Globus pallidus (tissue), 1 donor: Measurements from ENCODE around the gene QRFPR.
"Not testable (repeated sequence)": the region's sequence is repeated elsewhere in the genome, so short reads cannot be mapped to it uniquely, and the experiment has no call there.

Source experiments
- DNase-seq: peaks from one replicate; pipeline ENCODE4 v3.0.0-alpha.2; 2015; ENCODE audit warnings: low spot score

The QRFPR gene

GRCh38 chr4:121380776-121381462 is at the start of gene QRFPR:
TSS of gene QRFPR (minus strand) at chr4:121381018. CDS start at chr4:121380647, 371 bp downstream.
- no peak for DNase-seq

- DNase-seq, result no peak
These were observed 47.9 kb upstream of the QRFPR start for GRCh38 chr4:121428721-121429120.

- DNase-seq, result no peak
These were observed 40.8 kb upstream of the QRFPR start for GRCh38 chr4:121421594-121421993.

DNA sequence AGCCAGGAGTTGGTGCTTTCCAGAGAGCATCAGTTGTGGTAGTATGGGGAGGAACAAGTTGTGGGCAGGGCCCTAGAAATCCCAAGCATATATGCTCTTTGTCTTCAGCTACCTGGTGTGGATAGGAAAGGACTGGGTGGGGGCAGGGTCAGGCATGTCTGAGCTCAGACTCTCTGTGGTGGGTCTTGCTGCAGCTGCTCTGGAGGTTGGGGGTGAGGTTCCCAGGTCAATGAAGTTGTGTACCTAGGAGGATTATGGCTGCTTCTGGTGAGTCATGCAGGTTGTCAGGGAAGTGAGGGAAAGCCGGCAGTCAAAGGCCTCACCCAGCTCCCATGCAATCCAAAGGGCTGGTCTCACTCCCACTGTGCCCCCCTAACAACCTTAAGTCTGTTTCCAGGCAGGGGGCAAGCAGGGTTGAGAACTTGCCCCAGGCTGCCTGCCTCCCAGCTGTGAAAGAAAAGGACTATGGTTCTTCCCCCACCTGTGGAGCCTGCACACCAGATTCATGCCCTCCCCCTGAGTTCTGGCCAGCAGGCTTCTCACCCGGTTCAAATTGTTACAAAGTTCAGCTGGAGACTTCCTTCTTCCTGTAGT is 30.4 kb upstream of the QRFPR start:
- DNase-seq, result no peak

DNA sequence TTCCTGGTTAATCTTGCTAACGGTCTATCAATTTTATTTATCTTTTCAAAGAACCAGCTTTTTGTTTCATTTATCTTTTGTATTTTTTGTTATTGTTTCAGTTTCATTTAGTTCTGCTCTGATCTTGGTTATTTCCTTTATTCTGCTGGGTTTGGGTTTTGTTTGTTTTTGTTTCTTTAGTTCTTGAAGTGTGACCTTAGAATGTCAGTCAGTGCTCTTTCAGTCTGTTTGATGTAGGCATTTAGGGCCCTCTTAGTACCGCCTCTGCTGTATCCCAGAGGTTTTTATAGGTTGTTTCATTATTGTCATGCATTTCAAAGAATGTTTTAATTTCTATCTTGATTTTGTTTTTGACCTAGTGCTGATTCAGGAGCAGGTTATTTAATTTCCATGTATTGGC is 27.7 kb upstream of the QRFPR start:
- DNase-seq, result not testable (repeated sequence)

DNA sequence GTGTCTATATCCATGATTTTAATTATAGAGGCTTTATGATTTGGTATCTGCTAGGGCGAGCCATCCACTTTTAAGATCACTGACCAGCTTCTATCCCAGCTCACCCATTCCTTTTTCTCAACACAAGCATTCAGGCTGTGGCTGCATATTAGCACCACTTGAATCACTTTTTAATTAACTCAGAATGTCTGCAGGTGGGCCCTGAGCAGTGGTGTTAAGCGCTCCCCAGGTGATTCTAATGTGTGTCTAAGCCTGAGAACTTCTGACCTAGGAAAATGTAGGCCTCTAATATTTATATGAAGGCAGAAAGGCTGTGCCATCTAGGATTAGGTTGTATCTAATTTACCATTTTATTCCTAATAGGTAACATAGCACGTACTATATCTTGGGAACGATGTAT is 19.8 kb upstream of the QRFPR start:
- no peak for DNase-seq

DNA sequence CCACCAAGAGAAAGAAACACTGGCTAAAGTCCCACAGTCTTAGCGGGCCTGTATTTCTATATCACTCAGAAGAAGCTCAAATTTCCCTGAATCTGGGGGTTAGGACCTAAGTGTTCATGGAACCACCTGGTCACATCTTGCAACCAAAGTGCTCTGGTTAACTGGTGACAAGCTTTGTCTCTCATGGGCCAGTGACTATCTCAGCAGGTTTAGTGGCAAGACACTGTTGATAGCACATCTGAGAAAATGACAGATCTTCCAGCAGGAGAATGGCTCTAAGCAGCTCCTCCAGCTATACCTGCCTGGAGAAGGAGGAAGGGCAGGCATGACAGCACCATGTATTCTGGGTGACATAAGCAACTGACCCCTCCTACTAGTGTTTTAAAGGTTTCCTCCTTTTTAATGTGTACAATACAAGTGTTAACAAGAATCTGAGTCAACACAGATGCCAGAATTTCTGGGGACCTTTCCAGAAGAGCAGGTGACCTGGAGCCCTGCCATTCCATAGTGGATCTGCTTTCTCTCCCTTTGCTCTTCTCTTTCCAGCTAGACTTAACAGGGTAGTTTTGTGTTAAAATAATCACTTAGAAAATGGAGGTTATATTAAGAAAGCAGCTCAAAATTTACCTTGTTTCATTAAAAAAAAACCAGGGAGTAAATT is 17.3 kb upstream of the QRFPR start:
- no peak for DNase-seq

- no peak for DNase-seq
These were observed 16.6 kb upstream of the QRFPR start for GRCh38 chr4:121397434-121397833.

DNA sequence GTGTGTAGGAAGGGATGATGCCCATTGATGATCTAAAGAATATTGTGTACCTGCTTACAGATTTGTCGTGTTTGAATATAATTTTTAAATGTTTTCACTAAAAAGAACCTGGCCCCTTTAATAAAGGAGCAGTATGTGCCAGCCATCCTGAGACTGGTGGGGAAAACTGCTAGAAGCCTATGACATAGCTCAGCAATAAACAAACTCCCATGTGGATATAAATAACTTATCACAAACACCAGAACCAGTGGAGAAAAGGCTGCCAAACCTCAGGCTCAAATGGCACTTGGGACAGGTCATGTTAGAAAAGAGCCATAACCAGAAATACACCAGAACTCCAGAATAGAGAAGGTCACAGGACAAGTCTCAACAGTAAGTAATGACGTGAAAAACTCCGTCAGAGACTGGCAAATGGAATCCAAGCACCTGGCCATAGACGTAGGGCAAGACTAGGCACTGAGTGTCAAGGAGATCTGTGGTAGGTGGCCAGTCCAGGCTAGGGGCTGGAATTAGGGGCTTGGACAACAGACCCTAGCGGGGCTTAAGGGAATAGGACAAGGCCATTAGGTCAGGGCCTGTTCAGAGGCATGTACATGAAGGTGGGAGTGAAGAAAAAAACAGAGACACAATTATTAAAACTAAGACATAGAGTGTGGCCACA is 11.7 kb upstream of the QRFPR start:
- DNase-seq, result no peak

DNA sequence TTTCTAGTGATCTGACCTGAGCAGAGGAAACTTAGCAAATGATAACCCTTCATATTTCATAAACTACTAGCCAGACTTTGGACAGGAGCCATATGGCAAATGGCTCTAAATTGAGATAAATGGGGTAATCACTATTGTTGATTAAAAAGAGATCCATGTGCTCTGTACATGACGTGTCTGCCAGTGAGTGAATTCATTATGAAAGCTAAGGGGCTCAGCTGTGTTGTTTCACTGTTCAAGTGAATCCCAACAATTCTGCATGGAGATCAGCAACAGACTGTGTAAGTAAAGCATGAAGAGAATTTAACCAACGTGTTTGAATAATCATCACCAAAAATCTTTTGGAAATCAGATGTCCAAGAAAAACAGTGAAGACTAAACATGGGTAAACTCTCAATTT is 9.5 kb upstream of the QRFPR start:
- no peak for DNase-seq

GRCh38 chr4:121379276-121379675 is 1.5 kb downstream of the QRFPR start:
- DNase-seq, result no peak

GRCh38 chr4:121377076-121377475 is 3.7 kb downstream of the QRFPR start:
- no peak for DNase-seq

DNA sequence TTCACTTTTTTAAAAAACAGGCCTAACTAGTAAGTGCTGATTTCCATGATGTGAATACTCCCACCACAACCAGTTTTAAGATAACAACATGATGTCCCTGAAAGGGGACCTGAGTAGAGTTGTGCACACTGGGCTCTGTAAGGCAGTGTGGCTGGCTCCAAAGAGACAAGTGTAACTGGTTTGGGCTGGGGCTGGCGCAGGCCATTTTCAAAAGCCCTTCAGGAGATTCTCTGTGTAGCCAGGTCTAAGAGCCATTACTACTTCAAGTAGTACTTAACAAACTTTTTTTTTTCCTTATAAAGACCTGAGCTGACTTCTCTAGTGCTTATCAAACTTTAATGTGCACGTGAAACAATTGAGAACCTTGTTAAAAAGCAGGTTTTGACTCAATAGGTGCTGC is 4.3 kb downstream of the QRFPR start:
- no peak for DNase-seq

GRCh38 chr4:121376097-121376496 is 4.7 kb downstream of the QRFPR start:
- no peak for DNase-seq

DNA sequence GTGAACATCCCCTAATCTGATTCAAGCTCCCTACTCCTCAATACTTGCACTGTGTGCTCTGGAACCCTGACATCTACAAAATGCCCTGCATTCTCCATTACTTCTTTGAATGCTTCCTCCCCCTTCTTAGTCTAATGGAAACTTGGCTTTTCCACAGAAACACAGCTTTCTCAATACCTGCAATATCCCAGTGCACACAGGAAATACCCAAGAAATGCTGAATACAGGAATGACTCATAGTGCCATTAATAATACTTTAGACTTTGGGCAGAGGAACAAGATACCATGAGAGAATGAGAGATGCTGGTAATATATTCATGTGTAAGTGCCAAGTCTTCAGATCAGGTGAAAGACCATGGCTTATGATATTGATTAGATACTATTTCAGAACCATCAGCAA is 5.6 kb downstream of the QRFPR start:
- DNase-seq, result no peak

- no peak for DNase-seq
These were observed 7.0 kb downstream of the QRFPR start for GRCh38 chr4:121373841-121374240.

GRCh38 chr4:121370729-121371325 is 10.0 kb downstream of the QRFPR start:
- peak; percentile 28 for DNase-seq

- DNase-seq, result no peak
These were observed 20.3 kb downstream of the QRFPR start for GRCh38 chr4:121360495-121360894.

DNA sequence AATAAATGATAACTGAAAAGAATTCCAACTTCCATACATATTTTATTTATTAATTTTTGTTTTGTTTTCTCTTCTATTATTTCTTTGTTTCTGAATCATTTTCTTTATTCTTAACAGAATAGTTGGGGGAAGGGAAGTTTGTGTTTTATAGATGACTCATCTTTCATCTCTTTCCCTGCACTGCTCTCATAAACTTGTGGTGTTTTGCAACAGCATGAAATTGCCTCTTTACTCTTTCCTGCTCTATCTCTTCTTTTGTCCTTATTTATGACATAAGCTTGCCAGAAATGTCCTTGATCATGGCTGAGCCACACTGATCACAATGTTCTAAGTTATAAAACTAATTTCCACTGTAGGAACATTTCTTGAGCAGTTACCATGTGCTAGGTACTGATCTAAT is 22.3 kb downstream of the QRFPR start:
- DNase-seq, result no peak

DNA sequence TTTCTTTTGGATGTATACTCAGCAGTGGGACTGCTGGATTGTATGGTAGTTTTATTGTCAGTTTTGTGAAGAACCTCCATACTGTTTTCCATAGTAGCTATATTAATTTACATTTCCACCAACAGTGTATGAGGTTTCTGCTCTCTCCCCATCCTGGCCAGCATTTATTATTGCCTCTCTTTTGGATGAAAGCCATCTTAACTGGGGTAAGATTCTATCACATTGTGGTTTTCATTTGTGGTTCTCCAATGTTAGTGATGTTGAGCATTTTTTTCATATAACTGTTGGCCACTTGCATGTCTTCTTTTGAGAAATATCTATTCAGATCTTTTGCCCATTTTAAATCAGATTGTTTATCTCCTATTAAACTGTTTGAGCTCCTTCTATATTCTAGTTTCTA is 27.6 kb downstream of the QRFPR start:
- no peak for DNase-seq

- DNase-seq, result no peak
These were observed 36.7 kb downstream of the QRFPR start for GRCh38 chr4:121344098-121344497.

DNA sequence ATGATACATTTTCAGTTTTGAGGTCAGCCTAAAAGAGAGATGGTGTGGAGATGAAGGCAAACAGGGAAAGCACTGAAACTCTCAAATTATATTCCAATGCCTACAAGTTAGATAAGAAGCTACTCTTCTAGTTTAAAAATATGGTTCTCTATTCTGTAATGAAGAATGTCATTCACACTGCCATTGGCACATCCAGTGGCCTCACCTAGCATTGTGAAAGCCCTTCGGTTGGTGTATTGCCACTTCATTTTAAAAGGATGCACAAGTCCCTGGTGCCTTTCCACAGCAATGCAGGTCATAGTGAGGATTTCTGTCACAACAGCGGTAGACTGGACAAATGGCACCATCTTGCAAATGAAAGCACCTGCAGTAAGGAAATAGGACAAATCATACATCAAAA is 40.6 kb downstream of the QRFPR start:
- DNase-seq, result no peak

GRCh38 chr4:121339824-121340223 is 41.0 kb downstream of the QRFPR start:
- no peak for DNase-seq
